Liver (tissue), 3 donors: ENCODE results near the gene ZGPAT.

Experiments
- RAD21 ChIP-seq, 2 donors: IDR thresholded peaks; 2 replicates each; pipeline ENCODE4 v1.6.1; 2016; ENCODE audit warnings: antibody characterized with exemption in 2 of 2, mild to moderate bottlenecking in 2 of 2
- SP1 ChIP-seq: IDR thresholded peaks from 2 replicates; pipeline ENCODE4 v1.6.1; 2018; ENCODE audit warnings: antibody characterized with exemption, mild to moderate bottlenecking
- TAF1 ChIP-seq: conservative IDR thresholded peaks from 2 replicates; pipeline ENCODE4 v1.6.1; 2016; ENCODE audit warnings: antibody characterized with exemption, mild to moderate bottlenecking
- ZBTB33 ChIP-seq: IDR thresholded peaks from 2 replicates; pipeline ENCODE4 v1.6.1; 2016; ENCODE audit warnings: antibody characterized with exemption
- TF ChIP-seq, protein P1 (sequence below): fragments of 150-350 bp; IDR thresholded peaks from 2 replicates; pipeline ENCODE4 v1.5.1; 2017; ENCODE audit warnings: improper control_type of control experiment, low read depth, low read length; ENCODE audit not compliant: missing input control
- TF ChIP-seq, protein P2 (sequence below): IDR thresholded peaks from 2 replicates; pipeline ENCODE4 v1.6.1; 2016; ENCODE audit warnings: antibody characterized with exemption
- donor health status: healthy.
- donor health status: healthy.

DNA sequence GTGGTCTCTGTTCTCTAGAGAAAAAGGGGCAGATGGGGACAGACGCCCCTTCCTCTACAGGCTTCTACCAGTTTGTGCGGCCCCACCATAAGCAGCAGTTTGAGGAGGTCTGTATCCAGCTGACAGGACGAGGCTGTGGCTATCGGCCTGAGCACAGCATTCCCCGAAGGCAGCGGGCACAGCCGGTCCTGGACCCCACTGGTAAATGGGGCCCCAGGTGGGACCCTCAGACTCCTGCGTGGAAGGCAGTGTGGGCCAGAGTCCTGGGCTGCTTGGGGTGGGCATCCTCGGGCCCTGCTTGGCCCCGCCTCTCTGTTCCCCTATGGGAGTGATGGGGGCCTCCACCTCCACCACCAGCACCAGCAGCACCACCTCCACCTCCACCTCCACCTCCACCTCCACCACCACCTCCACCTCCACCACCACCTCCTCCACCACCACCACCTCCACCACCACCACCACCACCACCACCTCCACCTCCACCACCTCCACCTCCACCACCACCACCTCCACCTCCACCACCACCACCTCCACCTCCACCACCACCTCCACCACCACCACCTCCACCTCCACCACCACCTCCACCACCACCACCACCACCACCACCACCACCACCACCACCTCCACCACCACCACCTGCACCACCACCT lies 14.6 kb upstream of the ZGPAT start:
- TF ChIP-seq SP1 (no peak), ZBTB33 (no peak), RAD21 (IDR thresholded peaks at IDR 0.05) (no peak), TAF1 (no peak)
- TF ChIP-seq, protein P1, sequence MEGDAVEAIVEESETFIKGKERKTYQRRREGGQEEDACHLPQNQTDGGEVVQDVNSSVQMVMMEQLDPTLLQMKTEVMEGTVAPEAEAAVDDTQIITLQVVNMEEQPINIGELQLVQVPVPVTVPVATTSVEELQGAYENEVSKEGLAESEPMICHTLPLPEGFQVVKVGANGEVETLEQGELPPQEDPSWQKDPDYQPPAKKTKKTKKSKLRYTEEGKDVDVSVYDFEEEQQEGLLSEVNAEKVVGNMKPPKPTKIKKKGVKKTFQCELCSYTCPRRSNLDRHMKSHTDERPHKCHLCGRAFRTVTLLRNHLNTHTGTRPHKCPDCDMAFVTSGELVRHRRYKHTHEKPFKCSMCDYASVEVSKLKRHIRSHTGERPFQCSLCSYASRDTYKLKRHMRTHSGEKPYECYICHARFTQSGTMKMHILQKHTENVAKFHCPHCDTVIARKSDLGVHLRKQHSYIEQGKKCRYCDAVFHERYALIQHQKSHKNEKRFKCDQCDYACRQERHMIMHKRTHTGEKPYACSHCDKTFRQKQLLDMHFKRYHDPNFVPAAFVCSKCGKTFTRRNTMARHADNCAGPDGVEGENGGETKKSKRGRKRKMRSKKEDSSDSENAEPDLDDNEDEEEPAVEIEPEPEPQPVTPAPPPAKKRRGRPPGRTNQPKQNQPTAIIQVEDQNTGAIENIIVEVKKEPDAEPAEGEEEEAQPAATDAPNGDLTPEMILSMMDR = no peak
- TF ChIP-seq, protein P2, sequence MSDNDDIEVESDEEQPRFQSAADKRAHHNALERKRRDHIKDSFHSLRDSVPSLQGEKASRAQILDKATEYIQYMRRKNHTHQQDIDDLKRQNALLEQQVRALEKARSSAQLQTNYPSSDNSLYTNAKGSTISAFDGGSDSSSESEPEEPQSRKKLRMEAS = no peak
